Measurements from ENCODE around the gene OPCML.

The OPCML gene

GRCh38 chr11:132962041-132962440 is 570.3 kb downstream of the OPCML start:
- FAIRE-seq, result no peak

GRCh38 chr11:132961453-132961852 is 570.8 kb downstream of the OPCML start:
- no peak for FAIRE-seq

- FAIRE-seq, result no peak
Observed at GRCh38 chr11:132960273-132961078, 571.8 kb downstream of the OPCML start.

- FAIRE-seq, result peak; percentile 57
Observed at GRCh38 chr11:132959693-132960092, 572.6 kb downstream of the OPCML start.

- no peak for FAIRE-seq
Observed at GRCh38 chr11:132957881-132958280, 574.4 kb downstream of the OPCML start.

GRCh38 chr11:132948252-132948651 is 584.0 kb downstream of the OPCML start:
- no peak for FAIRE-seq

- no peak for FAIRE-seq
Observed at GRCh38 chr11:132944569-132944944, 587.7 kb downstream of the OPCML start.

GRCh38 chr11:132943706-132944568 is 588.4 kb downstream of the OPCML start:
- no peak for FAIRE-seq

- FAIRE-seq, result no peak
Observed at GRCh38 chr11:132943357-132943705, 589.0 kb downstream of the OPCML start.

GRCh38 chr11:132942611-132943356 is 589.5 kb downstream of the OPCML start:
- FAIRE-seq, result no peak

- FAIRE-seq, result no peak
Observed at GRCh38 chr11:132941761-132942160, 590.5 kb downstream of the OPCML start.

GRCh38 chr11:132941024-132941646 is 591.2 kb downstream of the OPCML start:
- FAIRE-seq, result peak; percentile 96

- FAIRE-seq, result no peak
Observed at GRCh38 chr11:132937016-132937415, 595.3 kb downstream of the OPCML start.

GRCh38 chr11:132935383-132935782 is 596.9 kb downstream of the OPCML start:
- FAIRE-seq, result no peak

GRCh38 chr11:132933703-132934102 is 598.6 kb downstream of the OPCML start:
- FAIRE-seq, result no peak

GRCh38 chr11:132925825-132926469 is 606.4 kb downstream of the OPCML start:
- no peak for FAIRE-seq

- FAIRE-seq, result no peak
Observed at GRCh38 chr11:132921597-132921996, 610.7 kb downstream of the OPCML start.

- no peak for FAIRE-seq
Observed at GRCh38 chr11:132920451-132921096, 611.7 kb downstream of the OPCML start.

- no peak for FAIRE-seq
Observed at GRCh38 chr11:132914600-132914999, 617.7 kb downstream of the OPCML start.

GRCh38 chr11:132913886-132914285 is 618.4 kb downstream of the OPCML start:
- FAIRE-seq, result no peak

- no peak for FAIRE-seq
Observed at GRCh38 chr11:132913295-132913694, 619.0 kb downstream of the OPCML start.

- FAIRE-seq, result no peak
Observed at GRCh38 chr11:132911186-132911585, 621.1 kb downstream of the OPCML start.

Measured in endometrium (tissue), 2 donors.